Measurements from ENCODE around the gene KICS2.

KICS2 gene

GRCh38 chr12:64173456-64173855 is 48.6 kb downstream of the KICS2 start:
- no peaks in the 10 kb centered on the region for H3K27me3 Mint-ChIP-seq
- no peak overlapping the region for H3K27ac Mint-ChIP-seq
- no peak overlapping the region for H3K4me3 Mint-ChIP-seq
- ATAC-seq: no peak
- peaks cover 2% of the 10 kb centered on the region for H3K36me3 Mint-ChIP-seq (ENCODE audit: low read depth)
- no peak for DNase-seq
- H3K9me3 Mint-ChIP-seq: no peaks in the 10 kb centered on the region
- H3K4me1 Mint-ChIP-seq: no peaks in the 10 kb centered on the region
